ENCODE data around the gene KIFC1. TPM values are rescaled to one million over a fixed set of nuclear protein-coding genes. Genes with fewer than 3 reads are reported as not detected.

Gene KIFC1
- total RNA-seq, 2 donors from 2014 or later, result 15.8 to 74.6 TPM

DNA sequence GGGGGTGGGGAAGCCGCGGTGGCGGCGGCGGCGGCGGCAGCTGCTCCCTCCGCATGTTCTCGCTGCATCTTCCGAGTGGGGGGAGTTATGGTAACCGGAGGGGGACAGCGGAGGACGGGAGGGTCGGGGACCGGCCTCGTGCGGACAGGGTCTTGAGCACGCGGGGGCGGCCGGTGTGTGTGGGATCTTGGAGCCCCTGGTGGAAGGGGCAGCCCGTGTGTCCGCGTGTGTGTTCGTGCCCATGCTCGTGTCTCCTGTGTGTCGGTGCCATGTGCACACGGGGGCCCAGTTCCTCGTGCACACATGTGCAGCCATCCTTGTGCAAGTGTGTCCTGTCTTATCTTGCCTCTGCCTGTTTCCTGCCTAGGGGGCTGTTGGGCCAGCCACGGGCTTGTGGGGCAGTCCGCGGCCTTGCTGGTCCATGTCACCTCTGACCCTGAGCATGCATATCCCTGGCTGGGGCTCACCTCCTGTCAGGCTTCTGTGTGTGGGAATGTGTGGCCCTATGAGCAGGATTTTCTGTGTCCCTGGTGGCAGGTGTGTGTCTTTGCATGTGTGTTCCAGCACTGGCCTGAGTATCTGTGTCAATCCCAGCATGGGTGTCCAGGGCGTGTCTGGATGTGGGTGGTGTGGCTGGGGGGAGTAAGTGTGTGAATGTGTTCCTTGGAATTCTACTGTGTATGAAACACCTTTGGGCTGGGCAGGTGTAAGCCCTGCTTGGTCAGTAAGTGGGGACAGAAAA is 36.8 kb downstream of the KIFC1 start:
- Histone ChIP-seq H3K9ac (ENCODE audit: low read depth in 2 of 2, low read length in 2 of 2) (peak overlapping the region in 1 of 2 donors; percentile 64), H3K27me3 (no peaks in the 10 kb centered on the region), H3K27ac (peak overlapping the region; percentile 27), H3K9me3 (no peaks in the 10 kb centered on the region), H3K4me1 (peaks cover 7% of the 10 kb centered on the region), H3K36me3 (no peaks in the 10 kb centered on the region), H3K4me3 (peak overlapping the region; percentile 40)
- peak; percentile 47 for DNase-seq
- intact Hi-C loops (cut with DNase I), result no loop called here
- TF ChIP-seq, protein P1, sequence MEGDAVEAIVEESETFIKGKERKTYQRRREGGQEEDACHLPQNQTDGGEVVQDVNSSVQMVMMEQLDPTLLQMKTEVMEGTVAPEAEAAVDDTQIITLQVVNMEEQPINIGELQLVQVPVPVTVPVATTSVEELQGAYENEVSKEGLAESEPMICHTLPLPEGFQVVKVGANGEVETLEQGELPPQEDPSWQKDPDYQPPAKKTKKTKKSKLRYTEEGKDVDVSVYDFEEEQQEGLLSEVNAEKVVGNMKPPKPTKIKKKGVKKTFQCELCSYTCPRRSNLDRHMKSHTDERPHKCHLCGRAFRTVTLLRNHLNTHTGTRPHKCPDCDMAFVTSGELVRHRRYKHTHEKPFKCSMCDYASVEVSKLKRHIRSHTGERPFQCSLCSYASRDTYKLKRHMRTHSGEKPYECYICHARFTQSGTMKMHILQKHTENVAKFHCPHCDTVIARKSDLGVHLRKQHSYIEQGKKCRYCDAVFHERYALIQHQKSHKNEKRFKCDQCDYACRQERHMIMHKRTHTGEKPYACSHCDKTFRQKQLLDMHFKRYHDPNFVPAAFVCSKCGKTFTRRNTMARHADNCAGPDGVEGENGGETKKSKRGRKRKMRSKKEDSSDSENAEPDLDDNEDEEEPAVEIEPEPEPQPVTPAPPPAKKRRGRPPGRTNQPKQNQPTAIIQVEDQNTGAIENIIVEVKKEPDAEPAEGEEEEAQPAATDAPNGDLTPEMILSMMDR (IDR thresholded peaks at IDR 0.05), result no peak

DNA sequence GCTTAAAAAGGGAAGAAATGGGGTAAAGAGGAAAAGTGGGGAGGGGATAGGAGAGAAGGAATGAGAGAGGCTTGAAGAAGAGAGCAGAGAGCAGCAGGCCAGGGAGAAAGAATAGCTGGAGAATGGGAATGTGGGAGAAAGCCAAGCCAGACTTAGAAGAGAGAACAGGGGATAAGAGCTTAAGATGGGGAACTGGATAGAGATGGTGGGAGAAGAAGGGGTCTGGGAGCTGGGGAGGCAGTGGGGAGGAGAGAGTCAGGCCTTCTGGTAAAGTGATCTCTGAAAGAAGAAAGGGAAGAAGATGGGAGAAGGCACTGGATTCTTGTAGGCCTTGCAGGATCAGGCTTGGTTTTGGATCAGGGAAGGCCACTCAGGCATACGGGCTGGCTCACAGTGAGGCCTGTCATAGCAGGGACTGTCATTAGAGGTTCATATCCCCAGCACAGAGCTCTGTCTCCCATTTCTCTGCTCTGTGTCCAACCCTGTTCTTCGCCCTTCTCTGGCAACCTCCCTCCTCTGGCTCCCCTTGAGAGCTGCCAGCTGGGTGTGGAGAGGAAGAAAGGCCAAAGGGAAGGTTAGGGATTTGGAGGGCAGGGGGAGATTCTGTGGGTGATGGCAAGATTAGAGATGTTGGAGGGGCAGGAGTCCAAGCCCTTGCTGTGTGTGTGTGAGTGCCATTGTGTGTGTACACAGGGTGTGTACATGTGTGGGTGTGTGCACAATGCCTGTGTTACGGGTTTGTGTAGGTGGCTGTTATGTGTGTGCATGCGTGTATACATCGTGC is 37.5 kb downstream of the KIFC1 start:
- TF ChIP-seq, protein P1 (IDR thresholded peaks at IDR 0.05), result no peak
- Histone ChIP-seq H3K27me3 (no peaks in the 10 kb centered on the region), H3K9me3 (no peaks in the 10 kb centered on the region), H3K4me3 (no peak overlapping the region), H3K36me3 (no peaks in the 10 kb centered on the region), H3K9ac (ENCODE audit: low read depth in 2 of 2, low read length in 2 of 2) (peak overlapping the region in 1 of 2 donors; percentile 21), H3K27ac (no peak overlapping the region), H3K4me1 (peaks cover 7% of the 10 kb centered on the region)
- DNase-seq, result no peak
- intact Hi-C loops (cut with DNase I), result no loop called here

DNA sequence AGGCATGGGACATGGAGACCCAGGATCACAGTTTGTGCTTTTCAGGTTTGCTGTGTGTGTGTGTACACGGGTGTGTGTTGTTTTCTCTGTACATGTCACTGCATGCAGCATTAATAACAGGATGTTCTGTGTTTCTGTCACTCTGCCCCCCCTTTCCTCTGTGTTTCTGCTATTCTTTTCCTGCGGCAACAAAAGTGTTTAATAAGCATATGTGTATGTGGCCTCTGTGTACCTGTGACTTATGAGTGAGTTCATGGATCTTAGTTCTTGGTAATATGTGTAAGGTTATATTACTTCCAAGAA is 38.1 kb downstream of the KIFC1 start:
- Histone ChIP-seq H3K9me3 (no peaks in the 10 kb centered on the region), H3K9ac (ENCODE audit: low read depth in 2 of 2, low read length in 2 of 2) (peak overlapping the region in 1 of 2 donors; percentile 21), H3K36me3 (no peaks in the 10 kb centered on the region), H3K27ac (no peak overlapping the region), H3K27me3 (no peaks in the 10 kb centered on the region), H3K4me3 (no peak overlapping the region), H3K4me1 (peaks cover 7% of the 10 kb centered on the region)
- TF ChIP-seq, protein P1 (IDR thresholded peaks at IDR 0.05), result no peak
- intact Hi-C loops (cut with DNase I), result no loop called here
- DNase-seq, result no peak

DNA sequence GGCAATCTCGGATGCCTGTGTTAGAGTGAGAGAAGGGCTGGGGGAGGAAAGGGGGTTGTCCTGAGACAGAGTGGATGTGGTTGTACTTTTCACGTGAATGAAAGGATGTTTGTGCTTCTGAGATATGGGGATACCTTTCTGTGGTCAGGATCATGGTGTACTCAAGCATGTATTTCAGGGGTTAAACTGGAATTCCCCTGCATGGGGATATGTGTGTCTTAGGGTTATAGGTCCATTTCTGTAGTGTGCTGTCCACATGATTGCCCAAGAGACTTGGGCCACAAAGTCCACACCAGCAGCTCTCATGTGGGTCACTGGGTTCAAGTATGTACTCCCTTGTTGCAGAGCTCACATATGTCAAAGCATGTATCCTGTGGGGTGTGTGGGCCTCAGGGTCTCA is 38.7 kb downstream of the KIFC1 start:
- no peaks in the 10 kb centered on the region for H3K9me3 ChIP-seq
- no peak overlapping the region for H3K27ac ChIP-seq
- TF ChIP-seq, protein P1 (IDR thresholded peaks at IDR 0.05), result no peak
- H3K4me1 ChIP-seq, result peaks cover 7% of the 10 kb centered on the region
- H3K4me3 ChIP-seq, result no peak overlapping the region
- DNase-seq, result no peak
- no peaks in the 10 kb centered on the region for H3K36me3 ChIP-seq
- no peak overlapping the region for H3K9ac ChIP-seq (ENCODE audit: low read depth in 2 of 2, low read length in 2 of 2)
- no peaks in the 10 kb centered on the region for H3K27me3 ChIP-seq
- intact Hi-C loops (cut with DNase I), result no loop called here

DNA sequence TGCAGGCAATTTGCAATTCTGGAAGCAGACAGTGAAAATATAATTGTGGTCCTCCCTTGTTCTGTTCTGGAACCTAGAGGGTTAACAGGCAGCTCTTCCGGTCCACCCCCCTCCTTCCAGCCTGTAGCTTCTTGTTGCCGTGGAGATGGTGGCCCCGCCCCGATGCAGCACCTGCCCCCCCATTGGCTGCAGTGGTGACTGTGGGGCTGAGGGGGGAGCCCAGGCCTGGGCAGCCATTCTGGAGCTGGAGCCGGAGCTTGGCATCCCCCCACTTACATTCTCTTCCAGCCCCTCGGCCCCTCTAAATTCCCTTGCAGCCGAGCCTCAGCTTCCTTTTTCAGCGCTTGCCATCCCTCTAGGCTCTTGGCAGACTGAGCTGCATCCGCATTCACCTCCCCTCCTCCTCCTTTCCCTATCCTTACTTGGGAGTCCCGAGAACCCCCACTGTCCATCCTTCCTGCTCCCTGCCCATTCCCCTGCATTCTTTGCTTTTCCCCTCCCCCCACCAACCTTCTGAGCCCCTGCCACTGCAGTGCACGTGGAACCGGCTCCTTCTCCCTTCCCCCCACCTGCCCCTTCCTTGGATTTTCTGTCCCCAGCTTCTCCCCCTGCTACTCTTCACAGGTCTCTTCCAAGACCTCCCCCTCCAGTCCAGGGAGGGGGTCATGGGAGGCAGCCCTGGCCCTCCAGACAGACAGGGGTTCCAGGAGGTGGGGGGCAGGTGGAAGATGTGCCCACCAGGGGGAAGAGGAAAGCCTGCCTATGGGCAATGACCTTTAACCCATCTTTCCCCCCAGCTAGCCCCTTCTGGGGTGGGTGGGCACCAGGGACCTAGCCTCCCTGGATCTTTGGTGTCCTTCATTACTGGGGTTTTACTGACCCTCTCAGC is 39.6 kb downstream of the KIFC1 start:
- Histone ChIP-seq H3K4me1 (peaks cover 7% of the 10 kb centered on the region), H3K4me3 (no peak overlapping the region), H3K9me3 (no peaks in the 10 kb centered on the region), H3K27me3 (no peaks in the 10 kb centered on the region), H3K27ac (no peak overlapping the region), H3K9ac (ENCODE audit: low read depth in 2 of 2, low read length in 2 of 2) (no peak overlapping the region), H3K36me3 (no peaks in the 10 kb centered on the region)
- no peak for DNase-seq
- intact Hi-C loops (cut with DNase I), result no loop called here
- TF ChIP-seq, protein P1 (IDR thresholded peaks at IDR 0.05), result no peak
